Gastrocnemius medialis (tissue), 4 donors: Measurements from ENCODE around the gene OGFOD1.

ENCODE experiments used
- CTCF ChIP-seq, 5 experiments: fragments of 450-650 bp in 3 of 5; fragments of 200-600 bp in 2 of 5; sonication (generic) in 2 of 5; IDR thresholded peaks in 4 of 5; conservative IDR thresholded peaks in 1 of 5; 1 replicate in 4 of 5; 2 replicates in 1 of 5; pipeline ENCODE4 v1.5.1; 2016 to 2019; ENCODE audit warnings: antibody characterized with exemption in 5 of 5, mild to moderate bottlenecking in 3 of 5, moderate library complexity in 3 of 5
- POLR2A ChIP-seq, 2 donors: fragments of 450-650 bp; IDR thresholded peaks; one replicate each; pipeline ENCODE4 v1.6.1; 2017; ENCODE audit warnings: antibody characterized with exemption in 2 of 2, mild to moderate bottlenecking in 2 of 2, moderate library complexity in 2 of 2

DNA sequence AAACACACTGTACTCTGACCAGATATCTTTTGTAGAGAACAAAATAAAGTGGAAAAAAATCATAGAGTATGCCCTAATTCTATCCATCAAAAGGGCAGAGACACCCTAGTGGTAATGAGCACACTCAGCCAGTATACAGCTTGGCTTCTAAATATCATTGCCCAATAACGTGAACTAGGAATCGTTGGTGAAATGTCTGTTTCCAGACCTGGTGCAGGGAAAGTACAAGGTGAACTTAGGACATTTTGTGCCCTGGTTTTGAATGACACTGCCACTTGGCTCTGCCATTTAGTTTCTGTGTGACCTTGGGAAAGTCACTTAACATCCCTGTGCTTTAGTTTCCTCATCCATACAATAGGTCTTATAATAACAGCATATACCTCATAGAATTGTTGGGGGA, 39.7 kb upstream of the OGFOD1 start:
- TF ChIP-seq CTCF (IDR thresholded peaks at IDR 0.05 in 4 of 5, conservative IDR thresholded peaks at IDR 0.05 in 1 of 5) (peak in 4 of 5 experiments; percentile 21 to 61 (median 34)), POLR2A (IDR thresholded peaks at IDR 0.05) (no peak)
